ENCODE results near the gene CYP46A1. TPM values are rescaled to one million over a fixed set of nuclear protein-coding genes. Genes with fewer than 3 reads are reported as not detected.

The CYP46A1 gene
- total RNA-seq, 2 experiments from 2014 or later, result 0.05 to 0.23 TPM

DNA sequence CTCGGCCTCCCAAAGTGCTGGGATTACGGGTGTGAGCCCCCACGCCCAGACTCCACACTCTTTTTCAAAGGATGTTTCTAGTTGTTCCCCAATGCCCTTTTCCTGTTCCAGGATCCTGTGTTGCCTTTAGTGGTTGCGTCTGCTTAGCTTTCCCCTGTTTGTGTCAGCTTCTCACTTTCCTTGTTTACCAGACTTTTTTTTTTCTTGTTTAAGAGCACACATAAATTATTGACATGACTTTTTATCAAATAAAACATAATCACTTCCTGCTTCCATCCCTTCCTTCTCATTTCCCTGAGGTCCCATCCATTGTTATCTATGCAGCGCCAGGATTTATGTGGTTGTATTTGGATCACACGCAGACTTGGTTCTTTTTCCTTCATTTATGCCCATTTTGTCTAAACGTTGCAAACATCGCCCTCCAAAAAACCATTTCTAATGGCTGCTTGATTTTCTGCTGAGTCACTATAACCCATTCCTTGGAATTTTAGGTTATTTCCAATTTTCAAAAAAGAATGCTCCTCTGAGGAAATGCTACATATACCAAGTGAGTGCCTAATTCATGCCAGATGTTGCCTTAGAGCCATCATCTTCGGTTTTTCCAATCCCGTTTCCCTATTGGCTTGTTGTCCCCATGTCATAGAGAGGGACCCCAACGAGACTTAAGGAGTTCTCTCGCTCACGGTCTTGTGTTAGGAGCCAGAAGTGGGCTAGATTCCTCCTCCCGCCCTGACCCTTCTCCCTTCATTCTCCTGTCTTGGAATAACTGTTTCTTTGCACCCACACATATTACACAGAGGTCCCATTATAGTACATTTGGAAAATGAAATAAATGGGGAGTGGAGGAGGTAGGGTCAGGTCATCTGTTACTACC, 13.5 kb upstream of the CYP46A1 start:
- Mint-ChIP-seq H3K4me1 (no peaks in the 10 kb centered on the region), H3K9me3 (ENCODE audit: low read depth) (no peaks in the 10 kb centered on the region), H3K27ac (no peak overlapping the region), H3K27me3 (peaks cover 7% of the 10 kb centered on the region), H3K4me3 (no peak overlapping the region), H3K36me3 (ENCODE audit: low read depth) (no peaks in the 10 kb centered on the region)
- CTCF ChIA-PET, result no interaction called here
- no peak for DNase-seq
- intact Hi-C loops (cut with DNase I, micrococcal nuclease), result no loop called here
- POLR2A ChIA-PET, result no interaction called here
- no peak for ATAC-seq

DNA sequence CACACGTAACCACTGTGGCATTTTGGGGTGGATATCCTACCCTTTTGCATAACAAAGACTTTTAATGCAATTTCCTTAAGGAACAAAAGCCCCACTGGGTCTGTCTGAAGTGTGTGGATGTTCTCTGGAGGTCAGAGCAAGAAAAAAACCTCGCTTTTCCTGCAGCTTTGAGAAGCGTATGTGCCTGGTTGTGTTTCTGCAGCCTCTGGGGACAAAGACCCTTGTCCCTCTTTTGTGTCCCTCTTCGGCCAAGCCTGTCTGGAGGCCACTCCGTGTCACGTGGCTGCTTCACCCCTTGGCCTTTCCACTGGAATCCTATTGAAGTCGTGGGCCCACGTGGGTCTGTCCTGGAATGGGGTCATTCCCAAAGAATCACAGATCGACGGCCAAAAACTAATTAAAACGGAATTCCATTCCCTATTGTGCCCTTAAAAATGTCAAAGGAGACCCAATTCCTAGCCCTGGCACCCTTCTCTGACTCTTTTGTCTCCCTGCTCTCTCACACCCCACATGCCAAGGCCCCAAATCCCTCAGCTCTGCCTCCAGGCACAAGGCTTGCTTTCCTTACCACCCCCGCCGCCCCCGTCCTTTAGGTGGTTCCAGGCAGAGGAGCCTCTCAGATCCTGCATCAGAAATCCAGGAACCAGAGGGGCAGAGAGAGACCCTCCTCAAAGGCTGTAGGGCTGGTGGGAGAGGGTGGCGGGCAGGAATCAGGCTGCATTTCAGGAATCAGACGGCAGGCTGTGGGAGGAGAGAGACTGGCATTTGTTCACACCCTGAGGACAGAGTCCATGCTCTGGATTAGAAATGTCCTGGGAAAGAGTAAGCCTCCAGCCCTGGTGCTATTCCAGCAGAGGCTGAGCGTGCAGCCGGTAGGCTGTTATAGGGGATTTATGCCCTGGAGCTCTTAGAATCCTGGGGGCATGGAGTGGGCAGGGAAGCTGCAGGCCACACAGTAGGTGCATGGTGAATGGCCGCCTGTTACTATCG, 12.6 kb upstream of the CYP46A1 start:
- Mint-ChIP-seq H3K27ac (no peak overlapping the region), H3K4me1 (no peaks in the 10 kb centered on the region), H3K27me3 (peaks cover 7% of the 10 kb centered on the region), H3K36me3 (ENCODE audit: low read depth) (no peaks in the 10 kb centered on the region), H3K4me3 (no peak overlapping the region), H3K9me3 (ENCODE audit: low read depth) (no peaks in the 10 kb centered on the region)
- intact Hi-C loops (cut with DNase I, micrococcal nuclease), result no loop called here
- ChIA-PET CTCF (no interaction called here), POLR2A (no interaction called here)
- no peak for DNase-seq
- no peak for ATAC-seq

DNA sequence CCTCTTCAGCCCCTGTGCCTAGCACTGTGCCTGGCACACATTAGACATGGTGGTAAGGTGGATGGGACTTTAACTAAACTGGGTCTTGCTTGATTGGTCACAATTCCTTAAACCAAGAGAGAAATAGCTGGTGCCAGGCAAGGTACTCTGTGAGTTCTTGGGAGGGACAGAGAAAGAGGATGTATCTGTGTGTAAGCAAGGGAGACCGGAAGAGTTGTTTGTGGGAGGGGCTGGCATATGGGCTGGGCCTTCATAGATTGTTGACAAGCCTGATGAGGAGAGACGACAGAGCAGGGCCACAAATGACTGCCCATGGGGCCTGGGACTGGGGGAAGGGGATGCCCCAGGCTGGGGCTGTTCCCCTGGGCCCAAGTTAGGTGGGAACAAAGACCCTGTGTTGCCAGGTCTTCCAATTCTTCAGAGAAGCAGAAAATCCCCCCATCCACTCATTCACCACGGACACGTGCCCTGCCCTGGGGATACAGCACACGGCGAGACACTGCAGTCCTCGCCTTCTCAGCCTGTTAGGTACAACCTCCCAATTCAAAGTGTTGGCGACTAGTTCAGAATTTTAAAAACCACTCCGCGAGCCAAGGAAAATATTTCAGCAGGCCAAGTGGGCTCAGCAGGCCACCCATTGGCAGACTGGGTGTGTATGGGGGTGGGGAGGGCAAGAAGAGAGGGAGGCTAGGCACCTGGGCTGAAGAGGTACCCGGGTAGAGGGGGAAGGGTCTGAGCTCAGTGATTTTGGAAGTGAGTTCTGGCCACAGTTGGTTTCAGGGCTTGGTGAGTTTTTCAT, 11.4 kb upstream of the CYP46A1 start:
- CTCF ChIA-PET, result no interaction called here
- H3K36me3 Mint-ChIP-seq (ENCODE audit: low read depth), result no peaks in the 10 kb centered on the region
- no peak for DNase-seq
- POLR2A ChIA-PET, result no interaction called here
- no peaks in the 10 kb centered on the region for H3K9me3 Mint-ChIP-seq (ENCODE audit: low read depth)
- no peak overlapping the region for H3K27ac Mint-ChIP-seq
- intact Hi-C loops (cut with DNase I, micrococcal nuclease), result no loop called here
- H3K4me1 Mint-ChIP-seq, result no peaks in the 10 kb centered on the region
- H3K27me3 Mint-ChIP-seq, result peaks cover 7% of the 10 kb centered on the region
- no peak overlapping the region for H3K4me3 Mint-ChIP-seq
- ATAC-seq, result peak; percentile 44

DNA sequence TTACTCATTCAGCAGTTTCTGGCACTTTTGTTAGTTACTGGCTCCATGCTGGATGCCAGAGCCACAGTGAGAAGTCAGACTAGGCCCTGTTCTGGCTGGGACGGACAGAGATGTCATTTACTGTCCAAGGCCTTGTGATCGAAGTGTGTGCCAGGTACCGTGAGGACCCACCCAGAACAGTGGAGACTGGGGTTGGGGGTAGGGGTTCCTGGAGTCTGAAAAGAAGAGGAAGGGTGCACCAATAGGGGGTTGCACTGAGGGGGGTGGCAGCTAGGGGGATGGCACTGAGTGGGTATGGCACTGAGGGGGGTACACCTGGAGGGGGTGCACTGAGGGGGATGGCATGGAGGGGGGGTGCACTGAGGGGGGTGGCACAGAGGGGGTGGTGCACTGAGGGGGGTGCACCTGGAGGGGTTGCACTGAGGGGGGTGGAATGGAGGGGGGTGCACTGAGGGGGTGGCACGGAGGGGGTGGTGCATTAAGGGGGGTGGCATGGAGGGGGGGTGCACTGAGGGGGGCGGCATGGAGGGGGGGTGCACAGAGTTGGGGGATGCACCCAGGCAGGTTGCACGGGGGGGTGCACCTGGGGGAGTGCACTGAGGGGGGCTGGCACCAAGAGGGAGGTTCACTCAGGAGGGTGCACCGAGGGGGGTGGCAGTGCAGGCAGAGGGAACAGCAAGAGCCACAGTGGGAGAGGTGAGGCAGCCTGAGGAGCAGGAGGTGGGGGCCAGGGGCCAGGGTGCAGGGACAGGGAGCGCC, 10.6 kb upstream of the CYP46A1 start:
- Mint-ChIP-seq H3K4me3 (no peak overlapping the region), H3K4me1 (no peaks in the 10 kb centered on the region), H3K27ac (no peak overlapping the region), H3K27me3 (peaks cover 7% of the 10 kb centered on the region), H3K36me3 (ENCODE audit: low read depth) (no peaks in the 10 kb centered on the region), H3K9me3 (ENCODE audit: low read depth) (peaks cover 2% of the 10 kb centered on the region)
- ATAC-seq (no peak), DNase-seq (no peak)
- POLR2A ChIA-PET, result no interaction called here
- intact Hi-C loops (cut with DNase I, micrococcal nuclease), result no loop called here
- CTCF ChIA-PET, result no interaction called here

DNA sequence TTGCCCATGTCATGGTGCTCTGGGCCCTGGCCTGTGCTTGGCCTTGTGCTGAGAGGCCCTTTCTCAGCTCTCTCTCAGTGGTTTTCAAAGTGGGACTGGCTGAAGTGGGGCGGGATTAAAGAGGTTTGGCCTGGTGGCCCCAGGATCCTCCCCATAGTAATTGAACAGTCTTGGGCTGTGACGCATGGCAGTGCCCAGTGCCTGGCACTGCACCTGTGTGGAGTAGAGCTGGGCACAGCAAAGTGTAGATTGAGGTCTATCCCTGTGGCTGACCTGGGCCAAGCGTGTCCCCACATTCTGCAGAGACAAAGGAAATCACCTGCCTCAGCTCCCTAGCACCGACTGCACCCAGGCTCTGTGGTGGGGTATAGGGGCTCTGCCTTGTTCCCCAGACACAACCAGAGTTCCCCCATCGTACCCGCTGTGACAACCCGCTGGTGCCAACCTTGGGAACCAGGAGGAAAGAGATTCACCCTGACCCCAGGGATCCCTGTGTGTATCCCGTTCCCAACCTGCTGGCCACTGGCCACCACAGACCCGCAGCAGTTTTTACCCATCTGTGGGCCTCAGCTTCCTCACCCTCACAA, 9.9 kb upstream of the CYP46A1 start:
- POLR2A ChIA-PET, result no interaction called here

DNA sequence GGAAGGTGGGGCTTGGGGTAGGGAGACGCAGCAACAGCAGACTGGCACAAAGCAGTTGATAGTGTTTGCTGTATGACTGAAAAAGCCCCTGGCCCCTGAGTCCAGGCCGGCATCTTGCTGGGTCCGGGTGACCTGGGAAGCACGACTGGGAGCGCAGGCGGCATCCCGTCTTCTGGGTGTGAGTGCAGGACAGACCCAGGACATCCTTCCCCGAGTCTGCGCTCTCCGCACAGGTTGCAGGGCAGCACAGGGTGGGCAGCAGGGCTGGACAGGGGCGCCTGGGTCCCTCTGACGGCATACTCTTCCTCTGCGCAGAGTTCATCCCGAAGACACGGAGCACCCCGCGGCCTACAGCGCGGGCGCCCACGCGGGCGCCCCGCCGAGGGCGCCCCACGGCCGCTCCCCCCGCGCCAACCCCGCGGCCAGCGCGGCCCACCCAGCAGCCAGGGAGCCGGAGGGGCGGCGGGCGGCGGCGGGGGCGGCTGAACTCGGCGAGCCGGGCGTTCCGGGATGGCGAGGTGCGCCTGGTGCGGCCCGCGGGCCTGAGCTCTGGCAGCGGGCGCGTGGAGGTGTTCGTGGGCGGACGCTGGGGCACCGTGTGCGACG, 9.2 kb upstream of the CYP46A1 start:
- Mint-ChIP-seq H3K27ac (no peak overlapping the region), H3K4me3 (no peak overlapping the region), H3K36me3 (ENCODE audit: low read depth) (no peaks in the 10 kb centered on the region), H3K9me3 (ENCODE audit: low read depth) (peaks cover 5% of the 10 kb centered on the region), H3K4me1 (no peaks in the 10 kb centered on the region), H3K27me3 (peaks cover 5% of the 10 kb centered on the region)
- DNase-seq (no peak), ATAC-seq (no peak)
- CTCF ChIA-PET, result no interaction called here
- POLR2A ChIA-PET, result no interaction called here
- intact Hi-C loops (cut with DNase I, micrococcal nuclease), result no loop called here

More for the DNA sequence above, 9.9 kb upstream of the CYP46A1 start:
- H3K27me3 Mint-ChIP-seq, result peaks cover 5% of the 10 kb centered on the region
- H3K9me3 Mint-ChIP-seq (ENCODE audit: low read depth), result peaks cover 5% of the 10 kb centered on the region
- no peaks in the 10 kb centered on the region for H3K4me1 Mint-ChIP-seq
- no peak overlapping the region for H3K4me3 Mint-ChIP-seq
- ATAC-seq (no peak), DNase-seq (no peak)
- CTCF ChIA-PET, result no interaction called here
- H3K36me3 Mint-ChIP-seq (ENCODE audit: low read depth), result no peaks in the 10 kb centered on the region
- no peak overlapping the region for H3K27ac Mint-ChIP-seq
- intact Hi-C loops (cut with DNase I, micrococcal nuclease), result no loop called here

DNA sequence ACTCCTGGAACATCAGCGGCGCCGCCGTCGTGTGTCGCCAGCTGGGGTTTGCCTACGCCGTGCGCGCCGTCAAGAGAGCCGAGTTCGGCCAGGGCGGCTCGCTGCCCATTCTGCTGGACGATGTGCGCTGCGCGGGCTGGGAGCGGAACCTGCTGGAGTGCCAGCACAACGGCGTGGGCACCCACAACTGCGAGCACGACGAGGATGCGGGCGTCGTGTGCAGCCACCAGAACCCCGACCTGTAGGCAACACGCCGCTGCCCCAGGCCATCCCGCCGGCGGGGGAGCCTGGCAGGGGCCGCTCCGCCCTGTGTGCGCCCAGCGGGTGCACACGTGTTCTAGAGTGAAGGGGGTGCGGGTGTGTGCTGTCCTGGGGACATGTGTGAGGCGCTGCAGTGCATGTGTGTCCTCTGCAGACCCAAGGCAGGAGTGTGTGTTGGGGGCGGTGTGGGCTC, 8.7 kb upstream of the CYP46A1 start:
- H3K4me3 Mint-ChIP-seq, result no peak overlapping the region
- ATAC-seq, result no peak
- ChIA-PET POLR2A (no interaction called here), CTCF (no interaction called here)
- peaks cover 5% of the 10 kb centered on the region for H3K9me3 Mint-ChIP-seq (ENCODE audit: low read depth)
- no peak overlapping the region for H3K27ac Mint-ChIP-seq
- H3K27me3 Mint-ChIP-seq, result peaks cover 5% of the 10 kb centered on the region
- H3K36me3 Mint-ChIP-seq (ENCODE audit: low read depth), result no peaks in the 10 kb centered on the region
- DNase-seq, result no peak
- intact Hi-C loops (cut with DNase I, micrococcal nuclease), result no loop called here
- no peaks in the 10 kb centered on the region for H3K4me1 Mint-ChIP-seq

DNA sequence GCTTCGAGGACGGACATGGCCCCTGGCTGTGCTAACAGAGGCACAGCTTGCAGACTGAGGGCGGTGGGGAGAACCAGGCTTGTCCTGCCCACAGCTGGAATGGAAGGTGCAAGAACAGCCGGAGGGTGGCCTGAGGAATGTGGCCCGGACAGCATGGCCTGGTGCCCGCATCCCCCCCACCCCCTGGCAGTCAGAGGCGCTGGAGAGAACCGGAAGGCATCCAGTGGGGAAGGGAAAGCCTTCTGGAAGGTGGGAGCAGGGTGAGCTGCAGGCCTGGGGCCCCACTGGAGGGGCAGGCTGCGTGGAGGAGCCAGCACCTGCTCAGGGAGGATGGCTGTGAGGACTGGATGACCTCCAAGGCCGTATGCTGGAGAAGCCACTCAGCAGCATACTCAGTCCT, 8.1 kb upstream of the CYP46A1 start:
- H3K27ac Mint-ChIP-seq, result no peak overlapping the region
- peaks cover 5% of the 10 kb centered on the region for H3K27me3 Mint-ChIP-seq
- intact Hi-C loops (cut with DNase I, micrococcal nuclease), result no loop called here
- peaks cover 5% of the 10 kb centered on the region for H3K9me3 Mint-ChIP-seq (ENCODE audit: low read depth)
- H3K4me3 Mint-ChIP-seq, result no peak overlapping the region
- DNase-seq (no peak), ATAC-seq (no peak)
- no peaks in the 10 kb centered on the region for H3K4me1 Mint-ChIP-seq
- CTCF ChIA-PET, result no interaction called here
- no peaks in the 10 kb centered on the region for H3K36me3 Mint-ChIP-seq (ENCODE audit: low read depth)
- POLR2A ChIA-PET, result no interaction called here

DNA sequence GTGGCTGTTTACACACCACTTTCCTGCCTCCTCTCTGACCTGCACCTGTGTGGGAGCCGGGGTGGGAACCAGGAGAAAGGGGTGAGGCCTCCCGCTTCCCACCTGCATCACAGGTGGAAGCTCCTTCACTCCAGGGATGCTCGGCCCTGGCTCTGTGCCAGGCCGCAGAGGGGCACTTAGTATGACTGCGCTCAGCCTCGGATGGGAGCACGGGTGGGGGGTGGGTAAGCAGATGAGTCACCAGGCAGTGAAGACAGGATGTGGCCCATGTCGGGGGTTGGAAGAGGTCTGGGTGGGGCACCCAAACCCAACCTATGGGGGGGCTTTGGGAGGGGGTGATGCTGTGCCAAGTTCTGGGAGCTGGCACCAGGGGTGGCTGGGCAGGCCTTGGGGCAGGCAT, 7.4 kb upstream of the CYP46A1 start:
- intact Hi-C loops (cut with DNase I, micrococcal nuclease), result no loop called here
- H3K27me3 Mint-ChIP-seq, result peaks cover 2% of the 10 kb centered on the region
- H3K36me3 Mint-ChIP-seq (ENCODE audit: low read depth), result no peaks in the 10 kb centered on the region
- ChIA-PET POLR2A (no interaction called here), CTCF (interaction anchor here (0.7 to 1.4 kb wide), 2 partner anchors 11 to 212 kb away, joined by 3 read pairs; no protein-coding TSS in a partner anchor)
- no peak overlapping the region for H3K27ac Mint-ChIP-seq
- DNase-seq (no peak), ATAC-seq (no peak)
- H3K4me3 Mint-ChIP-seq, result no peak overlapping the region
- H3K9me3 Mint-ChIP-seq (ENCODE audit: low read depth), result peaks cover 5% of the 10 kb centered on the region
- H3K4me1 Mint-ChIP-seq, result no peaks in the 10 kb centered on the region

DNA sequence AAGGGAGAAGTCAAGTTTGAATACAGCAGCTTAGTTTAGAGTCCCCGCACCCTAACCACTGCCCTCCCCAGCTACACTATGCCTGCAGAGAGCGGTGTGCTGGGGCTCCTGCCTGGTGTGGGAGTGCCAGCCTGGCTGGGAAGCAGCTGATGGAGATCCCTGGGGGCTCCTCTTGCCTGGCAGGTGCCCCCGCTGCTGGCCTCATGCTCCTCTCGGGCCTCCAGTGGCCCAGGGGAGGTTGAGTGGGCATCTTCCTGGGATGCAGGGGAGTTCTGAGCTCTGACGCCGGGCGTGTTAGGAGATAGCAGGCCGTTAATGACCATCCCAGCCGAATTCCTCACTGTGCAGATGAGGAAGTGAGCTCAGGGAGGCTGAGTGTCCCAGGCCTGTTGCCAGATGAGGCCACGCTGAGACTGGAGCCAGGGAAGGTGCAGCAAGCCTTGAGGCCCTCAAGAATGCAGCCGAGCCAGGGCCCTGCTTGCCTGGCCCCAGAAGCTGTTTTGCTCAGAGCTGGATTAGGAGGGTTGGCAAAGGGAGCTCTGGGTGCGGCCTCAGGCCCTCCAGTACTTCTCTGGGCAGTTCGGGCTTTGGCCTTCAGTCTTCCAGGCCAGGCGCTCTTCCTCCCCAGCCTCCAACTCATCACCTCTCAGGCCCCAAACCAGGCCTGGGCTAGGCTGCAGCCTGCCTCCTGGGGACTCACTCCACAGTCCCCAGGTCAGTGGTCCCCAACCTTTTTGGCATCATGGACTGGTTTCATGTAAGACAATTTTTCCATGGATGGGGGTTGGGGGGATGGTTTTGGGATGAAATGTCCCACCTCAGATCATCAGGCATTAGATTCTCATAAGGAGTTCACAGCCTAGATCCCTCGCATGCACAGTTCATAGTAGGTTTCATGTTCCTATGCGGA, 6.6 kb upstream of the CYP46A1 start:
- Mint-ChIP-seq H3K36me3 (ENCODE audit: low read depth) (no peaks in the 10 kb centered on the region), H3K4me1 (no peaks in the 10 kb centered on the region), H3K9me3 (ENCODE audit: low read depth) (peaks cover 5% of the 10 kb centered on the region), H3K27ac (no peak overlapping the region), H3K4me3 (no peak overlapping the region), H3K27me3 (peaks cover 2% of the 10 kb centered on the region)
- ATAC-seq, result no peak
- no peak for DNase-seq
- ChIA-PET POLR2A (no interaction called here), CTCF (interaction anchor here (0.7 to 1.4 kb wide), 3 partner anchors 10 to 211 kb away, joined by 3 read pairs; no protein-coding TSS in a partner anchor)
- intact Hi-C loops (cut with DNase I, micrococcal nuclease), result no loop called here

All from activated CD4-positive, alpha-beta T cell treated with anti-CD3 and anti-CD28 coated beads for 36 hours (primary cell).